Astrocyte (in vitro differentiated cells and primary cell): ENCODE measurements around the gene MKI67.

ENCODE experiments used
- EZH2 ChIP-seq: IDR thresholded peaks from 2 replicates; pipeline ENCODE4 v1.6.1; 2012; ENCODE audit warnings: mild to moderate bottlenecking, low read length, inconsistent platforms; ENCODE audit not compliant: insufficient read depth
- TF ChIP-seq, protein P1 (sequence below): IDR thresholded peaks from 2 replicates; pipeline ENCODE4 v1.5.1; 2011; ENCODE audit warnings: low read depth, mild to moderate bottlenecking, inconsistent platforms, low read length, moderate library complexity; ENCODE audit not compliant: insufficient read depth

DNA sequence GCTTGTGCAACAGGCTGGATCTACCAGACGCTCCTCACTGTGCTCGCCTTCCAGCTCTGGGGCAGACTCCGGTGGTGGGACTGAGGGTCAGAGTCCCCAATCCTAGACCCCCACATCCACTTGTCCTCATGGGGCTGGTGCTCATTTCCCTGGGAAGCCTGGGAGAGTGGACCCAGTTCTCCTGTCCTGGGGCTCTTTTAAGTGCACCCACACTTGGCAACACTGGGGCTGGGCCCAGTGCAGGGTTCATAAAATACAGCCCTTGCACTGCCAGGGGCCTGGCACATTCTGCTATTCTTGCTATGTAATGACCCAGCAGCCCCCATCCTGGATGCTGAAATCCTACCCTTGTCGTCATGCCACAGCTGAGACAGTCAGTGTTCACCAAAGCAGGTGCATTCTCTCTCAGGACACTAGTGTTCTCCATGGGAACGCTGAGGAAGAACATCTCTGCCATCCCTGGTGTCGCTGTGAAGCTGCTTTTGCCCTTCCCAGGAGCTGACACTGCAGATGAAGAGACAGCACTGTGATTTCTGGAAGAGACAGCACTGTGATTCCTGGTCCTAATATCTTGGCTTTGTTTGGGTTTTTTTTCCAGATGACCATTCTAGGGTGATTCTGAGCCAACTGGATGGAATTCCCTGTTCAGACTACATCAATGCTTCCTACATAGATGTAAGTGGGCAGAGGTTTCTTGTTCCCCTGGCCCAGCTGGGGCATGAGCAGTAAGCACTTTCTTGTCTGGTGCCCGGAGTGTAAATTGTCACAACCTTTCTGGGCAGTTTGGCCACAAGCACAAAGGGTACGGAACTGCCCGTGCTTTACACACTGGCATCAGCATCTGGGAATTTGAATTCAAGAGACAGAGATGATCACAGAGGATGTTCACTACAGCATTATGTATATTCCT is 65.6 kb downstream of the MKI67 start:
- TF ChIP-seq, protein P1, sequence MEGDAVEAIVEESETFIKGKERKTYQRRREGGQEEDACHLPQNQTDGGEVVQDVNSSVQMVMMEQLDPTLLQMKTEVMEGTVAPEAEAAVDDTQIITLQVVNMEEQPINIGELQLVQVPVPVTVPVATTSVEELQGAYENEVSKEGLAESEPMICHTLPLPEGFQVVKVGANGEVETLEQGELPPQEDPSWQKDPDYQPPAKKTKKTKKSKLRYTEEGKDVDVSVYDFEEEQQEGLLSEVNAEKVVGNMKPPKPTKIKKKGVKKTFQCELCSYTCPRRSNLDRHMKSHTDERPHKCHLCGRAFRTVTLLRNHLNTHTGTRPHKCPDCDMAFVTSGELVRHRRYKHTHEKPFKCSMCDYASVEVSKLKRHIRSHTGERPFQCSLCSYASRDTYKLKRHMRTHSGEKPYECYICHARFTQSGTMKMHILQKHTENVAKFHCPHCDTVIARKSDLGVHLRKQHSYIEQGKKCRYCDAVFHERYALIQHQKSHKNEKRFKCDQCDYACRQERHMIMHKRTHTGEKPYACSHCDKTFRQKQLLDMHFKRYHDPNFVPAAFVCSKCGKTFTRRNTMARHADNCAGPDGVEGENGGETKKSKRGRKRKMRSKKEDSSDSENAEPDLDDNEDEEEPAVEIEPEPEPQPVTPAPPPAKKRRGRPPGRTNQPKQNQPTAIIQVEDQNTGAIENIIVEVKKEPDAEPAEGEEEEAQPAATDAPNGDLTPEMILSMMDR, result no peak
- TF ChIP-seq EZH2, result no peak
